NCI-H345 (cell line): ENCODE data around the gene WFDC2.

Experiments
- DNase-seq: peaks from one replicate; lab custom pipeline; 2025; lab: John Stamatoyannopoulos, UW

Gene WFDC2, protein sequence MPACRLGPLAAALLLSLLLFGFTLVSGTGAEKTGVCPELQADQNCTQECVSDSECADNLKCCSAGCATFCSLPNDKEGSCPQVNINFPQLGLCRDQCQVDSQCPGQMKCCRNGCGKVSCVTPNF

DNA sequence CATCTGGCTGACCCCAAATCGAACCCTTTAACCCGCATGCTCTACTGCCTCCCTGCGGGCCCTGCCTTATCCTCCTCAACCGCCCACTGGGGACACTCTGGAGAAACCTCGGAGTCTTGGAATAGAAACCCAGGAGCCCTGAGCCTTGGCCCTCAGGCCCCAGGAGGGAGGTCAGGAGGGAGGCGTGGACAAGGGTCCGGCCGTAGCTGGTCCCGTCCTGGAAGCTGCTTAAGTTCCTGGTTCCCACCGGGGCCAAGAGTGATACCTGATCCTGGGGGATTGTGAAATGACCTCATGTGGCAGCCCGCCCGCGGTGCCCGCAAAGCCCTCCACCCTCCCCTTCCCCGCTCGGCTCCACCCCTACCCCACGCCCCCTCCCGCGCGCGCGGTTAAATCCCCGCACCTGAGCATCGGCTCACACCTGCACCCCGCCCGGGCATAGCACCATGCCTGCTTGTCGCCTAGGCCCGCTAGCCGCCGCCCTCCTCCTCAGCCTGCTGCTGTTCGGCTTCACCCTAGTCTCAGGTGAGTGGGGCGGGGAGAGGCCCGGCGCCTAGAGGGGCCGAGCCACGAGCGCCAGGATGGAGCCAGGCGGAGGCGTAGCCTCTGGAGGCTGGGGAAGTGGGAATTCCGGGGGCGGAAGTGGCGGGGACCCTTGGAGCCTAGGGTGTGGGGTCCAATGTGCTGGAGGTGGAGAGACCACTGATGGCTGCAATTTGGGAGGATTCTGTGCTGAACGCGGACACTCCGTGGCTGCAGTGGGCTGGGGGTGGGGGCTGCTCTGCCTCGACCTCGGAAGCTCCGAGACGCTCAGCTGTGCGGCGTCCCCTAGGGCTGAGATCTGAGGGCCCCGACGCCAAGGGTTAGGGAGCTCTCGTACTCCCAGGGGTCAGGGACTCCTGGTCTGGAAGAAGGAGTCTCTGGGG, at the start of gene WFDC2:
Gene WFDC2 (plus strand): TSS at position 418 of the 926 bp plus-strand sequence. CDS start 29 bp downstream, at position 447.
- DNase-seq, result peak; percentile 73

DNA sequence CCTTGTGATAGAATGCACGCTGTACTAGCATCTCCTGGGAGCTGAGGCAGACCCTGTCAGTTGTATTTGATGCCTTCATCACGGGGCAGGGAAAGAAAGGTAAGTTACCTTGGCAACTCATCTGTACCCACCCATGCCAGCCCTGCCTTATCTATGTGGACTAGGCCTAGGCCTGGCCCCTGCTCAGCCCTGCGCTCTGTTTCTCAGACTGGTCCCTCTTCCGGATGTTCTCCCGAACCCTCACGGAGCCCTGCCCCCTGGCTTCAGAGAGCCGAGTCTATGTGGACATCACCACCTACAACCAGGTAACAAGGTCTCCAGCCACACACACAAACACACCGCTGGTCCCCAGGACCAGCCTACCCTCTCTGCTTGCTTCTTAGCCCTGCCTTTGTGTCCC, 49.4 kb upstream of the WFDC2 start:
- DNase-seq, result no peak

DNA sequence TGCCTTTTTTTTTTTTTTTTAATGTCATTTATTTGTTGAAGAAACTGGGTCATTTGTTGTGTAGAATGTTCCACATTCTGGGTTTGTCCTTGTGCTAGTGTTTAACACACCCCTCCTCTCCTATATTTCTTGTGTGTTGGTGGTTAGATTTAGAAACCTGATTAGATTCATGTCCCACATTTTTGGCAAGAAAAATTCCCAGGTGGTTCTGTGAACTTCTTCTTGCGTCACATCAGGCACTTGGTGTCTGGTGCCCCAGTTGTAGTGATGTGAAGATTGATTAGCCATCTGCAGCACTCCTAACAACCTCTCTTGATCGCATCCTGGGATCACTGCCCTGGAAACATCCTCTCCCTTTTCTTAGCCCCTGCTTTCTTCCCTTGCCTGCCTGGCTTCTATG, 45.9 kb upstream of the WFDC2 start:
- DNase-seq, result no peak

DNA sequence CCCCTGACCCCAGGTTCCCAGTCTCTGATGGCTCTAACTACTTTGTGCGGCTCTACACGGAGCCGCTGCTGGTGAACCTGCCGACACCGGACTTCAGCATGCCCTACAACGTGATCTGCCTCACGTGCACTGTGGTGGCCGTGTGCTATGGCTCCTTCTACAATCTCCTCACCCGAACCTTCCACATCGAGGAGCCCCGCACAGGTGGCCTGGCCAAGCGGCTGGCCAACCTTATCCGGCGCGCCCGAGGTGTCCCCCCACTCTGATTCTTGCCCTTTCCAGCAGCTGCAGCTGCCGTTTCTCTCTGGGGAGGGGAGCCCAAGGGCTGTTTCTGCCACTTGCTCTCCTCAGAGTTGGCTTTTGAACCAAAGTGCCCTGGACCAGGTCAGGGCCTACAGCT, 44.0 kb upstream of the WFDC2 start:
- no peak for DNase-seq

DNA sequence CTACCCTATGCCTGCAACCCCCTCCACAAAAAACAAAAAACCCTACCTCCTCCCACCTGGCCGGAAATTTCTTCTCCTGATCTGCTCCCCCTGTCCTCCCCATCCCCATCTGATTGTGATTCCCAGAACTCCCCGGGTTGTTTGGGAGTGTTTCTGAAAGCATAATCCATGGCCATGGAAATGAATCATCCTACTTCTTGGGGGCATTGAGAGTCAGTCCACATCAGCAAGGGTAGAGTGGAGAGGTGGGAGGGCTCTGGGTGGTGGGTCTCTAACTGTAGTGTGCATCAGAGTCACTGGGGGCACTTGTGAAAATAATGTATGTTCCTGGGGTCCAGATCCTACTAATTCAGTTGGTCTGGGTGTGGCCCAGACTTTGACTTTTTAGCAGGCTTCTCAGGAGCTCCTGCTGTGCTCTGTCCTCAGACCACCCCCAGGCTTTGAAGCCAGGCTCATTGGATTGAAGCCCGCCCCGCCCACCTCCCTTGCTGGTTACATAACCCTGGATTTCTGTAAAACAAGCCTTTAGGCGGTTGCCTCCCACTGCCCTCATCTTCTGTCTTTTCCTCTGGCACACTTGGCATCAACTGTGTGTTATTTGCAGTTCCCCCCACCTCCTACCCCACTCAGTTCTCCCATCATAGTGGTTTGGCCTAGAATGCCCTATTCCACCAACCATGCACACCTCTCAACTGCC, 43.1 kb upstream of the WFDC2 start:
- DNase-seq, result no peak

DNA sequence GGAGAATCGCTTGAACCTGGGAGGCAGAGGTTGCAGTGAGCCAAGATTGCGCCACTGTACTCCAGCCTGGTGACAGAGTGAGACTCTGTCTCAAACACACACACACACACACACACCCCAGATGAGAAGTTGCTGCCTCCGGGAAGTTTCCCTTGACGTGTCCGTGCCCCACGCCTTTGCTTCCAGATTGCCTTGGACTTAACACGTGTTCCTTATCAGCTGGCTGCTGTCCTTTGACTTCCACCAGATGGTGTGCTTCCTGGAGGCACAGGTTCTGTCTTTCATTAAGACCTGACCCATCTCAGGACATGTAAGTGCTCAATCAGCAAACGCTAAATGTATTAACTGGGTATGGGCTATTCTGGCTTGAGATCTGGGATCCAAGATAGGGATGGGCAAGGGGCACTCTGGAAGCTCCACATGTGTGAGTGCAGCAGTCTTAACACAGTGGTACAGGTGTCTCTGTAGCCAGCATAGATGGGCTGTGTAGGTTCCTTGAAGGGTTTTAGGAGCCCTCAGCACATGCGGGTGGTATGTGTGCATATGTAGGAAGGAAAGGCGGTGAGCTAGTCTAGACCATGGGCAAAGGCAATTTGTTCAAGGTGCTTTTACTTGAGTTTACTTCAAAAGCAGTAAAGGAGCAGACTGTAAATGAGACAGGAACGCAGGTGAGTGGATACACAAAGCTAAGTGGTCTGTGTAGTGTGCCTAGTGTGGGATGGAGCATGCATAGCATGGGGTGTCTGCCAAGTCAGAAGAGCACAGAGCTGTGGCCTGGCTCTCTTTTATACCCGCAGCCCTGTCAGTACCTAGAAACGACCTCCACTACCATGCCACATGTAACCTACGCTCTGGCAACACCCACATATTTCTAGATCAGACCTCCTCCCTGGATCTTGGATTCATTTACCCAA, 42.1 kb upstream of the WFDC2 start:
- DNase-seq, result no peak

DNA sequence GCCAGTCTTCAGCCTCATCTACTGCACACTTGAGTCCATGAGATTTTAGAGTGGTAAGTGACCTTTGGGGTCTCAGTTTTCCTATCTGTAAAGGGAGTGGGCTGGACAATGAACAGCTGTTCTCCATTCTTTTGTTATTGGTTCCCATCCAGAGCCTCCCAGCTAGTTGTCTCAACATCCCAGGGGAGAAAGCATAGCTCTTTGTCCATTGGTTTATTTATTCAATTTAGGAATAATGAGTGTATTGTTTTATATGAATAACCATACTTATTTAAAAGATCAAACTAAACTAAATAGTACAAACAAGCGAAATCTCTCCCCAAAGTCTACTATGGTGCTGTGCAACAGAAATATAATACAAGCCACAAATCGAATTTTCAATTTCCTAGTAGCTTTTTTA, 39.9 kb upstream of the WFDC2 start:
- DNase-seq, result no peak

DNA sequence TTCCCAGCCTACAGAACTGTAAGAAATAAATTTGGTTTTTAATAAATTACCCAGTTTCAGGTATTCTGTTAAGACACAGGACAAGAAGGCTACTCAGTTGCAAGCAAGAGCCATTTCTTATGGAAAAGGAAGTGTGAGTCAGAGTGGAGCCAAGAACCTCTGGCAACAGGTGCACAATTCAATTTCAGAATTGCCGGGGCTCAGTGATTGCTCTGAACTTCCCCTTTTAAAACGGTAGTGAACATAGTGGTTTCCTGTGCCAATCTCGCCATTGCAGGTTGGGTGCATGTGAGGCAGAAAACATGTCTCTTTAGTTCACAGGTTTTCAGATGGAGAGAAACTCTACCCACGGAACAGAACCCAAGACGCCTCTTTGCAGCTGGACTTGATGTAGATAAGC, 37.3 kb upstream of the WFDC2 start:
- no peak for DNase-seq

DNA sequence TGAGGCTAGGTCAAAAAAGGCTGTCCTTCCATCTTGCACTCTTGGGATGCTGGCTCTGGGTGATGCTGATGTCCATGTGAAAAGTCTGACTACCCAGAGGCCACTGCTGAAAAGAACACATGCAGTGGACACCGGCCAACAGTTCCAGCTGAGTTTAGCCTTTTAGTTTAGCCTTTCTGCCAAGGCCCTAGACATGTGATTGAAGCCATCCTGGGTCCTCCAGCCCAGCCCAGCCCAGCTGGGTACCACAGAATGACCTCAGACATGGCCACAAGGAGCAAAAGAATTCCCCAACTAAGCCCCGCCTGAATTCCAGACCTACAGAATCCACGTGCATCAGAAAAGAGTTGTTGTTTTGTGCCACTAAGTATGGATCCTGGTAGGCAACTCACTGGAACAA, 36.2 kb upstream of the WFDC2 start:
- DNase-seq, result no peak

DNA sequence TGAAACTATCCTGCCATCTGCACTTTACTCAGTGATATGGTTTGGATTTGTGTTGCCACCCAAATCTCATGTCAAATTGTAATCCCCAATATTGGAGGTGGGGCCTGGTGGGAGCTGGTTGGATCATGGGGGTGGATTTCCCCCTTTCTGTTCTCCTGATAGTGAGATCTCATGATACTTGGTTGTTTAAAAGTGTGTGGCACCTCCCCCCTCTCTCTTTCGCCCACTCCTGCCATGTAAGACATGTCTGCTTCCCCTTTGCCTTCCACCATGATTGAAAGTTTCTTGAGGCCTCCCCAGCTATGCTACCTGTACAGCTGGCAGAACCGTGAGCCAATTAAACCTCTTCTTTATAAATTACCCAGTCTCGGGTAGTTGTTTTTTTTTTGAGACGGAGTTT, 35.6 kb upstream of the WFDC2 start:
- no peak for DNase-seq

DNA sequence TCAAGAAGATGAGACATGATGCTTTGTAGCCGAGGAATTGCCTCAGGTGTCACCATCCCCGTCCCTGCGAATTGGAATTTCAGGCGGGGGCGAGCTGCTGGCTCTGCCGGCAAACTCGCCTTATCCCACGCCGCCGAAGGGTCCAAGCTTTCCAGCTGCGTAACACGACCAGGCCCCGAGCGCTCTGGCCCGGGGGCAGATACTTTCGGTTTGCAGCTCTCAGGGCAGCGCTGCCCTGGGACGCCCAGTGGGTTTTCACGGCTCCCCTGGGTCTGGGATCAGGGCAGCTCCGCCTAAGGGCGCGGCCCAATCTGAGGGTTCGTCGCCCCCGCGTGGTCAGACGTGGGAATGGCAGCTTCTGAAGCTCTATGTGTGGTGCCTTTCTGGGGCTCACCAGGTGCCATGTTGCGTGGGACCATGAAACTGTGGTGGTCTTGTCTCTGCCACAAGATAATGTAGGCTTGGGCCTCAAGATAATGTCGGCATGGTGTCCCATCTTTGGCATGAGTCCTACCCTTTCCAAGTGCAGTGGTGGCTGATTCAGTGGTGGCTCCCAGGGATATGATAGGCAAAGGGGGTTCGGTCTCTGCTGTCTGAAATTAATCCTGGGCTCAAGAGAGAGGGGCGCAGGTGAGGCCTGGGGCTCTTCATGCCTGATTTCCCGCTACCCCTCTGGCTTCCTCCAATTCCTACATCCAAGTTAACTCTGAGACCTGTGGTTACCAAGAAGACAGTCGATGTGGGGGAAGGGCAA, 32.6 kb upstream of the WFDC2 start:
- DNase-seq, result peak; percentile 90

DNA sequence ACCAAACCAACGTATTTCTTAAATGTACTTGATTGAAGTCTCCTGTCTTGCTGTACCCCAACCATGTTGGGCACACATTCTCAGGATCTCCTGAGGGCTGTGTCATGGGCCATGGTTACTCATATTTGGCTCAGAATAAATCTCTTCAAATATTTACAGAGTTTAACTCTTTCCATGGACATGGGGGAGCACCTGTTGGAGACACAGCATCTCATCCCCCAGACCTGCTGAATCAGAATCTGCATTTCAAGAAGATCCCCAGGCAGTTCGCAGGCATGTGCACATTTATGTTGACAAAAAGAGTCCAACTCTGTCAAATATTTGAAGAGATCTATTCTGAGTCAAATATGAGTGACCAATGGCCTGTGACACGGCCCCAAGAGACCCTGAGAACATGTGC, 29.1 kb upstream of the WFDC2 start:
- DNase-seq, result no peak

DNA sequence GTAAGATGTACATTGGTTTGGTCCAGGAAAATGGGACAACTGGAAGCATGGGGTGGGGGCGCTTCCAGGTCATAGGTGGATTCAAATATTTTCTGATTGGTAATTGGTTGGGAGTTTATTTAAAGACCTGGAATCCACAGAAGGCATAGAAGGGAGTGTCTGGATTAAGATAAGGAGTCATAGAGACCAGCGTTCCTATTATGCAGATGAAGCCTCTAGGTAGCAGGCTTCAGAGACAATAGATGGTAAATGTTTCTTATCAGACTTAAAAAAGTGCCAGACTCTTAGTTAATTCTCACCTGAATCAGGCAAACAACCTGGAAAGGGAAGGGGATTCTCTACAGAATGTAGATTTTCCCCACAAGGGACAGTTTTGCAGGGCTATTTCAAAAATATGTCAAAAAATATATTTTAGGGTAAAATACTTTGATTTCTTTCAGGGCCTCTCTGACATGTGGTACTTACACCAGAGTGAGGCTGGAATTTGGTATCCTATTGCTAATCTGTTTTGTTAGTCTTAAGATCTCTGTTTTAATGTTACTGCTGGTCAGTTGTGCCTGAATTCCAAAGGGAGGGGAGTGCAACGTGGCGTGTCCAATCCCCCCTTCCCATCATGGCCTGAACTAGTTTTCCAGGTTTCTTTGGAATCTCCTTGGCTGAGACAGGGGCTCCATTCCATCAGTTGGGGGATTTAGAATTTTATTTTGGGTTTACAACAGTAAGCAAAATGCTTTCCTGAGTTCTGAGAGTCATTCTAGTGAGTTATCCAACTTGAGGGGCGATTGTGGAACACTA, 28.5 kb upstream of the WFDC2 start:
- no peak for DNase-seq

DNA sequence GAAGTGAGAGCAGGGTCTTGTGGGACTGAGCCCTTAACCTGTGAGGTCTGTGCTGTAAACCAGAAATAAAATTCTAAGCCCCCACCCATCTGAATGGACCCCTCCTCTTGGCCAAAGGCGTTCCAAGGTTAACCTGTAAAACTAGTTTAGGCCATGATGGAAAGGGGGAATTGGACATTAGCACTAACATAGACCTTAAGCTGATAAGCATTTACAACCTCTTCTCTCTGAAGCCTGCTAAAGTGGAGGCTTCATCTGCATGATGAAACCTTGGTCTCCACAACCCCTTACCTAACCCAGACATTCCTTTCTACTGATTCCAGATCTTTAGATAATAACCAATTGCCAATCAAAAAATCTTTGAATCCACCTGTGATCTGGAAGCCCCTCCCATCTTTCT, 27.8 kb upstream of the WFDC2 start:
- no peak for DNase-seq

DNA sequence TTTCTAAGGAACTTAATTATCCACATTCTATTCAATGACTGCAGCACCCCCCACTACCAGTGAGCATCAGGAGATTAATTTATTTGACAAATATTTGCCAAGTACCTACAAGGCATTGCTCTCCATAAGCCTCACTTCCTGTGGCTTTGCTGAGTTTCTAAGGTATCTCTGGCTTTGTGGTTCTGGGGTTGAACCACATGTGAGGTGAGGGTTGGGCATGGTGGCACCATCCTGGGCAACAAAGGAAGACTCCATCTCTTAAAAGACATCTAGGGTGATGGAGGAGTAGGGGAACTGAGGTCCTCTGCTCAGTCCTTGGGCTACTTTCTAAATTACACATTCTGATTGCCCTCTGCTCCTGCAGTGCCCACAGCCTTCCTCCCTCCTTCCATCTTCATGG, 25.5 kb upstream of the WFDC2 start:
- DNase-seq, result no peak

DNA sequence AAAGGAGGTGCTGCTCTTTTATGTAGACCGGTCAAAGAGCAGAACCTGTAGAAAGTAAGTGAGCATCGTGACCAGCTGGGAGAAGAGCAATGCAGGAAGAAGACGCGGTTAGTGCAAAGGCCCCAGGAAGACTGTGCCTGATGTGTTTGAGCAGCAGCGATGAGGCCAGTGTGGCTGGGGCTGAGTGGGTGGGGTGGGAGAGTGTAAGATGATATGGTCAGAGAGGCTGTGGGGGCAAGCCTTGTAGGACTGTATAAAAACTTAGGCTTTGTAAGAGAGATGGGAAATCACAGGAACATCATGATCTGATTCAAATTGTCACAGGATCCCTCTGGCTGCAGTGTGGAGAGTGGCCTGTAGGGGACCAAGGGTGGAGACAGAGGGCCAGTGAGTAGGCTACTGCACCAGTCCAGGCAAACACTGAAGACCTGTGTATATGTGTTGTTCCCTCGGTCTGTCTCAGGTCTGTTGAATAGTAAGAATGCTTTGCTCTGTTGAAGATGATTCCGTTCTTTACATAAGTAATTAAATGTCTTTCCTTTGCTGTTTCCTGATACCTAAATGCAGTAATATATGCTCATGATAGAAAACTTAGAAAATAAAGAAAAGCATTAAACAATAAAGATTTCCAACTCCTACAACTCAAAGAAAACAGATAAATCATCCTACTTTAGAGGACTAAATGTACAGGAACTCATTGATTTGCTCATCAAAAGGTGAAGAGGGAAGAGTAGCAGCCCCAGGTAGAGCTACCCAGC, 23.6 kb upstream of the WFDC2 start:
- DNase-seq, result peak; percentile 11

DNA sequence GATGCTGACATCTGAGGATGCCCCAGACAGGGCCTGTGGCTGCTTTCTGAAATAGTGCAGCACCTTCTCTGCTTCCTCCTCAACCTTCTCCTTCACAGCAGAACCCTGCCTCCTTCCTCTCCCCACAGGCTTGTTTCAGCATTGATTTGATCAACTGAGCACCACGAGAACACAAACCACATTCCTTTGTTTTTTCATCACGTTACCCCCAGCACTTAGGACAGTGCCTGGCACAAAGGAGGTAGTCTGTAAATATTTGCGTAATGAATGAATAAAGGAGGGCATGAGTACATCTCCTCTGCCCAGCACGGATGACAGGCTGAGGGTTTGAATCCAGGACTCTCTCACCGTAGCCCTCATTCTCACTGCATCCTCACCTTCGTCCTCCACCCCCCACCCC, 21.3 kb upstream of the WFDC2 start:
- DNase-seq, result peak; percentile 9

DNA sequence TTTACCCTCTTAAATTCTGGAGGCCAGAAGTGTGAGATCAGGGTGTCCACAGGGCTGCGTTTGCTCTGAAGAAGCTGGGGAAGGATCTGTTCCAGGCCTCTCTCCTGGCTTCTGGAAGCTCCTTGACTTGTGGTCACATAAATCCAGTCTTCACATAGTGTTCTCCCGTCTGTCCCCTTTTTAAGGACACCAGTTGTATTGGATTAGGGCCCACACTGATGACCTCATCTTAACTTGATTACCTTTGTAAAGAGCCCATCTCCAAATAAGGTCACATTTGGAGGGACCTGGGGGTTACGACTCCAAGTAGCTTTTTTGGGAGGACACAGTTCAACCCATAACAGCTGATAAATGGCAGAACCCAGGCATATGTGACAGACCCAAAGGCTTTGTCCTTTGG, 20.0 kb upstream of the WFDC2 start:
- DNase-seq, result no peak

DNA sequence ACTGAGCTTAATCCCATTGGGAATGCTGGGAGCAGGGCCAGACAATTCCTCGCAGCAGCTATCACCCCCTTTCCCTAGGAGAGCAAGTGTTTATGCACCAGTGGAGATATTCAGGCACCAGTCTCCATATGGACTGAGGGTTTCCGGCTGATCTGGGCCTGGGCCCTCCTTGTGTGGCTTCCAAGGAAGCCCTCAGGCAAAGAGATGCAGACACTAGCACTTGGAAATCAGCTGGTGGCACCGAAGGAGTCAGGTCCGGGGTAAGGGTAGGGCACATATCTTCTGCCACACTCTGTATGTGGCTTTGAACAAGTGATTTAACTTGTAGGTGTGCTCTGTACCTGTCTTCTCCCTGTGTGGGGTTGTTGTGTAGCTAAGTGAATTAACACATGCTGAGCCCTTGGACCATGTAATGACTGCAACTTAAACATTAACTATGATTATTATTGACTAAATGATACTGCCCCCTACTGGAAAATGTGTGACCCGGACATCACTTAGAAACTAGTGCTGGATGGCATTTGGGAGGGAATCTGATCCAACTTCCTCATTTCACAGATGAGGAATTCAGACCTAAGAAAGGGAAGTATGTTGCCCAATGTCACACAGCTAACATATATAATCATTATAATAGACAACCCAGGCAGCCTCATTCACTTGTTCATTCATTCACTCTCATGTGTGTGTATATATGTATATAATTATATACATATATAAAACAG, 19.3 kb upstream of the WFDC2 start:
- DNase-seq, result peak; percentile 33
